Measurements from ENCODE around the gene FAM20C. TPM values are rescaled to one million over a fixed set of nuclear protein-coding genes. Genes with fewer than 3 reads are reported as not detected.

The FAM20C gene
- total RNA-seq, 2 donors from 2014 or later = 33.5 to 53.5 TPM

DNA sequence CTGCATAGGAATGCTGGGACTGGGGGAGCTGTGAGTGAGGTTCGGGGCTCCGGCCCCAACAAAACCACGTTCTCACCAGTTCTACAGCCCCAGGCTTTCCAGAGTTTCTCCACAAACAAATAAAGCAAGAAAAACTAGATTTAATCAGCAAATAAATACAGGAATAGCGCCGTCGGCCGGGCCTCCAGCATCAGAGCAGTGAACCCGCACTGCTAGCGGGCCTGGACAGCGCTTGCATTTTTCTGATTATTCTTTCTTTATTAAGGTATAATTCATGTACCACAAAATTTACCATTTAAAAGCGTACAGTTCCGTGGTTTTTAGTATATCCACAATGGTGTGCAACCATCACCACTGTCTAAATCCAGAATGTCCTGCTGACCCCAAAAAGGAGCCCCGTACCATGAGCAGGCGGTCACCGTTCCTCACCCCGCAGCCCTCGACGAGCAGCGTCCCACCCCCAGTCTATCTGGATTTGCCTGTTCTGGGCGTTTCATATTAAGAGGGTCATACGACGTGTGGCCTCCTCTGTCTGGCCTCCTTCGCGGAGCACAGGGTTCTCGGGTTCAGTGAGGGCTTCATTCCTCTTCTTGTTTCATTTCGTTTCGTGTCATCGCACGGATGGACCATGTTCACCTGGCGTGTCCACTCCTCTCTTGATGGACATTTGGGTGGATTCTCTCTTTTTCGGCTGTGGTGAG lies 62.1 kb downstream of the FAM20C start:
- peaks cover 68% of the 10 kb centered on the region for H3K36me3 Mint-ChIP-seq (ENCODE audit: low read depth)

DNA sequence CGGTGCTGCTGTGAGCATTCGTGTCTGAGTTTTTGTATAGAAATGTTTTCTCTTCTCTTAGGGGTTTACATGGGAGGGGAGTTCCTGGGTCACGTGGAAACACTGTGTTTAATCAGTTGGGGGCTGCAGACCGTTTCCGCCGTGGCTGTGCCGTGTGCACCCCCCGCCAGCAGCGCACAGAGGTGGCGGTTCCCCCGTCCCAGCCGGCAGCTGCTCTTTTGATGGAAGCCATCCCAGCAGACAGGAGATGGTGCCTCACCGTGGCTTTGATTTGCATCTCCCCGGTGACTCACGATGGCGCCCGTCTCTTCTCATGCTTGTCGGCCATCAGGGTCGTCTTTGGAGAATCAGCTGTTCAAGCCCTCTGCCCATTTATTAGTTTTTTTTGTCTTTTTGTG lies 62.7 kb downstream of the FAM20C start:
- peaks cover 69% of the 10 kb centered on the region for H3K36me3 Mint-ChIP-seq (ENCODE audit: low read depth)
- Histone ChIP-seq H3K36me3 (ENCODE audit: control insufficient read depth, insufficient read depth, low read length) (peaks cover 5% of the 10 kb centered on the region), H3K9me3 (ENCODE audit: control insufficient read depth, low read length) (no peaks in the 10 kb centered on the region), H3K27ac (ENCODE audit: low read depth, low read length) (no peak overlapping the region), H3K27me3 (ENCODE audit: control insufficient read depth, insufficient read depth, low read length, poor library complexity, severe bottlenecking) (no peaks in the 10 kb centered on the region), H3K4me1 (ENCODE audit: control insufficient read depth, insufficient read depth, low read length) (no peaks in the 10 kb centered on the region), H3K4me3 (ENCODE audit: low read length) (no peak overlapping the region), H3K9ac (ENCODE audit: extremely low read depth, low read length, poor library complexity, severe bottlenecking) (no peak overlapping the region)
- H3K4me1 Mint-ChIP-seq = no peaks in the 10 kb centered on the region
- DNase-seq = no peak
- no peaks in the 10 kb centered on the region for H3K27me3 Mint-ChIP-seq (ENCODE audit: insufficient read depth)
- TF ChIP-seq, protein P1, sequence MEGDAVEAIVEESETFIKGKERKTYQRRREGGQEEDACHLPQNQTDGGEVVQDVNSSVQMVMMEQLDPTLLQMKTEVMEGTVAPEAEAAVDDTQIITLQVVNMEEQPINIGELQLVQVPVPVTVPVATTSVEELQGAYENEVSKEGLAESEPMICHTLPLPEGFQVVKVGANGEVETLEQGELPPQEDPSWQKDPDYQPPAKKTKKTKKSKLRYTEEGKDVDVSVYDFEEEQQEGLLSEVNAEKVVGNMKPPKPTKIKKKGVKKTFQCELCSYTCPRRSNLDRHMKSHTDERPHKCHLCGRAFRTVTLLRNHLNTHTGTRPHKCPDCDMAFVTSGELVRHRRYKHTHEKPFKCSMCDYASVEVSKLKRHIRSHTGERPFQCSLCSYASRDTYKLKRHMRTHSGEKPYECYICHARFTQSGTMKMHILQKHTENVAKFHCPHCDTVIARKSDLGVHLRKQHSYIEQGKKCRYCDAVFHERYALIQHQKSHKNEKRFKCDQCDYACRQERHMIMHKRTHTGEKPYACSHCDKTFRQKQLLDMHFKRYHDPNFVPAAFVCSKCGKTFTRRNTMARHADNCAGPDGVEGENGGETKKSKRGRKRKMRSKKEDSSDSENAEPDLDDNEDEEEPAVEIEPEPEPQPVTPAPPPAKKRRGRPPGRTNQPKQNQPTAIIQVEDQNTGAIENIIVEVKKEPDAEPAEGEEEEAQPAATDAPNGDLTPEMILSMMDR (conservative IDR thresholded peaks at IDR 0.05) = no peak
- H3K4me3 Mint-ChIP-seq = no peak overlapping the region
- H3K27ac Mint-ChIP-seq = no peak overlapping the region
- 86 to 89% methylated on average over 7 to 19 of the region's 19 CpGs for WGBS, 2 experiments (ENCODE audit: insufficient coverage in 1 of 2, insufficient read length in 1 of 2)
- H3K9me3 Mint-ChIP-seq = peaks cover 43% of the 10 kb centered on the region

More for the DNA sequence above, 62.1 kb downstream of the FAM20C start:
- H3K36me3 ChIP-seq (ENCODE audit: control insufficient read depth, insufficient read depth, low read length) = no peaks in the 10 kb centered on the region
- no peak overlapping the region for H3K27ac ChIP-seq (ENCODE audit: low read depth, low read length)
- no peaks in the 10 kb centered on the region for H3K4me1 ChIP-seq (ENCODE audit: control insufficient read depth, insufficient read depth, low read length)
- Mint-ChIP-seq H3K4me1 (no peaks in the 10 kb centered on the region), H3K27me3 (ENCODE audit: insufficient read depth) (no peaks in the 10 kb centered on the region), H3K4me3 (no peak overlapping the region), H3K9me3 (peaks cover 37% of the 10 kb centered on the region), H3K27ac (no peak overlapping the region)
- no peaks in the 10 kb centered on the region for H3K27me3 ChIP-seq (ENCODE audit: control insufficient read depth, insufficient read depth, low read length, poor library complexity, severe bottlenecking)
- TF ChIP-seq, protein P1 (conservative IDR thresholded peaks at IDR 0.05) = no peak
- H3K9ac ChIP-seq (ENCODE audit: extremely low read depth, low read length, poor library complexity, severe bottlenecking) = no peak overlapping the region
- no peaks in the 10 kb centered on the region for H3K9me3 ChIP-seq (ENCODE audit: control insufficient read depth, low read length)
- no peak overlapping the region for H3K4me3 ChIP-seq (ENCODE audit: low read length)
- 93 to 95% methylated on average over 23 to 31 of the region's 31 CpGs for WGBS, 2 experiments (ENCODE audit: insufficient coverage in 1 of 2, insufficient read length in 1 of 2)
- no peak for DNase-seq

DNA sequence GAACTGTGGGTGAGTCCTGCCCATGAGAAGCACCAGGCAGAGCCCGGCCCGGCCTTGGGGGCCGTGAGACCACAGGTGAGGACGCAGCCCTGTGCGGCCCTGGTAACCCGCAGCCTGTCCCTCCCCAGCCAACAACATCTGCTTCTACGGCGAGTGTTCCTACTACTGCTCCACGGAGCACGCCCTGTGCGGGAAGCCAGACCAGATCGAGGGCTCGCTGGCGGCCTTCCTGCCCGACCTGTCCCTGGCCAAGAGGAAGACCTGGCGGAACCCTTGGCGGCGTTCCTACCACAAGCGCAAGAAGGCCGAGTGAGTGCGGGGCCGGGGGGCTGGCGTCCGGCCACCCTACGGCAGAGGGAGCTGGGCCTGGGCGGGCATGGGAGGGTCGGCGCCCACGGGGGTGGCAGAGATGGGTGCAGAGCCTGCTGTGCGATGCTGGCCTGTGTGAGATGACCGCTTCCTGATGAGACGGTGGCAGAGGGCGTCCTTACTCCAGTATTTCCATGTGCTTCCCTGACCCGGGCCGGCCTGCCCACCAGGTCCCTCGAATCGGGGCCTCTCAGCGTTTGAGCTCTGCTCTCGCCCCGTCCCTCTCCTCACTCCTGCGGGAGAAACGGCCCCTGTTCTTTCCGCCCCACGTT lies 63.5 kb downstream of the FAM20C start:
- peaks cover 71% of the 10 kb centered on the region for H3K36me3 Mint-ChIP-seq (ENCODE audit: low read depth)
- 94 to 95% methylated on average over 36 to 44 of the region's 44 CpGs for WGBS, 2 experiments (ENCODE audit: insufficient coverage in 1 of 2, insufficient read length in 1 of 2)
- H3K27ac Mint-ChIP-seq = no peak overlapping the region
- H3K4me3 Mint-ChIP-seq = no peak overlapping the region
- peaks cover 6% of the 10 kb centered on the region for H3K36me3 ChIP-seq (ENCODE audit: control insufficient read depth, insufficient read depth, low read length)
- H3K9me3 Mint-ChIP-seq = peaks cover 49% of the 10 kb centered on the region
- no peak overlapping the region for H3K4me3 ChIP-seq (ENCODE audit: low read length)
- no peaks in the 10 kb centered on the region for H3K27me3 Mint-ChIP-seq (ENCODE audit: insufficient read depth)
- no peaks in the 10 kb centered on the region for H3K4me1 ChIP-seq (ENCODE audit: control insufficient read depth, insufficient read depth, low read length)
- H3K4me1 Mint-ChIP-seq = no peaks in the 10 kb centered on the region
- H3K9ac ChIP-seq (ENCODE audit: extremely low read depth, low read length, poor library complexity, severe bottlenecking) = no peak overlapping the region
- H3K9me3 ChIP-seq (ENCODE audit: control insufficient read depth, low read length) = no peaks in the 10 kb centered on the region
- TF ChIP-seq, protein P1 (conservative IDR thresholded peaks at IDR 0.05) = no peak
- DNase-seq = no peak
- no peaks in the 10 kb centered on the region for H3K27me3 ChIP-seq (ENCODE audit: control insufficient read depth, insufficient read depth, low read length, poor library complexity, severe bottlenecking)
- H3K27ac ChIP-seq (ENCODE audit: low read depth, low read length) = no peak overlapping the region

Data from endodermal cell (in vitro differentiated cells).